Measurements from ENCODE around the gene ZNF555.
"Not testable (repeated sequence)": the region's sequence is repeated elsewhere in the genome, so short reads cannot be mapped to it uniquely, and the experiment has no call there.

The ZNF555 gene

DNA sequence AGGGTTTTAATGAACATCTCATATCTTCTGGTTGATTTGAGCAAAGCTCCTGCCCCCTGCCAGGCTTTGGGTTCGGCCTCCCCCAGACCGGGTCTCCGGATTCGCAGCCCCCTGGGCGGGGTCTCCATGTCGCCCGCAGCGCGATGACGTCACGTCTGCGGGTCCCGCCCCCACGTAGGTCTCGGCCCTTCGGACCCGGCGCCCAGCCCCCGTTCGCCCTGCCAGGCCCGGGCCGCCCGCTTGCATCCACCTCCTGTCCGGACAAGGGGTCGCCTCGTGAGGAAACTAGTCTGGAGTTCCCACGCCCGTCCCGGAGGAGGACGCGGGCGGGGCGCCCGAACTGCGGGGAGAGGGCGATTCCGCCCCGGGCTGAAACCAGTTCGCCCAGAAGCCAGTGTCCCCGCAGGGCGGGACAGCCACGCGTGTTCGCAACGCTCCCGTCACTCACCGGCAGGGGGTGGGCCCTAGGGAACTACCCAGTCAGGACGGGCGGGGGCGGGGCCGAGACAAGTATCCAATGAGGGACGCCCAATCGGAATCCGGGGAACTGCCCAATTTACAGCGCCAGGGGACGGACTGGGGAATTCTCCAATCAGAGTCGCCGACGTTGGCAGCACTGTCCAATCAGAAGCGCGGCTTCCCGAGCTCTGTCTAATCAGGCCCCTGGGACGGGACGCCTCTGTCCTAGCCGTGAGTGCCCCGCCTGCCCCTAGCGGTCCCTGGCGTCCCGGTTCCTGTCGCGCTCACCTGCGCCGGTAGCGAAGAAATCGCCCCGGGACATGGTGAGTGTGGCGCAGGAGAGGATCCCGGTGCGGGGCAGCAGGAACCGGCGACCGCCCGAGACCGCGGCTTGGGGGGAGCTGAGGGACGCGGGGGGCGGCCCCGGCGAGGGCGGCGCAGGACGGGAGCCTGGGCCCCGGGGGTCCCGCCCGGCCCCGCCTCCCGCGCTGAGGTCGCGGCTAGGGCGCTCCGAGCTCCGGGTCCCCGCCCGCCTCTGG, at the start of gene ZNF555:
Gene ZNF555, plus strand, starts transcription at position 682 of the 998 bp plus-strand sequence. Its CDS starts 98 bp downstream, at position 780.
- peak; percentile 98 for DNase-seq (ENCODE audit: low read depth, low spot score)

DNA sequence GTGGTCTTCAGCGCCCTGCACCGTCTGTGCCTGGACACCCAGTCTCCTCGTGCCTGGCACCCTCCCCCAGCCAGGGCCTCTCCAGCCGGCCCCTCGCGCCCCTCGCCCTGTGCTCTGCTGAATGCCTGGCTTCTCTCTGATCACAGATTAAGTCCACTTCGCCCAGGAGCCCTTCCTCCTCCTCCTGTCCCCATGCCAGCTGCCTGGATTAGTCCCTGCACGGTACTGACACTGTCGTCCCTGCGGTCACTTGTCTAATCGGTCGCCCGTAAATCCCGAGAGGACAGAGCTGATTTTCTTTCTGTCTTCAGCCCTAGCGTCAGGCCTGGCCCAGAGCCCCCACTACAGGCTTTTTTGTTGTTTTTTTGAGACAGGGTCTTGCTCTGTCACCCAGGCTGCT, 49.4 kb upstream of the ZNF555 start:
- no peak for DNase-seq (ENCODE audit: low read depth, low spot score)

DNA sequence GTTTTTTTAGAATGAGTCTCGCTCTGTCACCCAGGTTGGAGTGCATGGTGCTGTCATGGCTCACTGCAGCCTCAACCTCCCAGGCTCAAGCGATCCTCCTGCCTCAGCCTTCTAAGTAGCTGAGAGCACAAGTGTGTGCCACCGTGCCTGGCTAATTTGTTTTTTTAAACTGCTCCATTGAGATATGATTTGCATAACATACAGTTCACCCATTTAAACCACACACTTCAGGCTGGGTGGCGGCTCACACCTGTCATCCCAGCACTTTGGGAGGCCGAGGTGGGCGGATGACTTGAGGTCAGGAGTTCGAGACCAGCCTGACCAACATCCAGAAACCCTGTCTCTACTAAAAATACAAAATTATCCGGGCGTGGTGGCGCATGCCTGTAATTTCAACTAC, 48.6 kb upstream of the ZNF555 start:
- not testable (repeated sequence) for DNase-seq (ENCODE audit: low read depth, low spot score)

- DNase-seq (ENCODE audit: low read depth, low spot score), result no peak
These were observed 48.1 kb upstream of the ZNF555 start for GRCh38 chr19:2793126-2793525.

DNA sequence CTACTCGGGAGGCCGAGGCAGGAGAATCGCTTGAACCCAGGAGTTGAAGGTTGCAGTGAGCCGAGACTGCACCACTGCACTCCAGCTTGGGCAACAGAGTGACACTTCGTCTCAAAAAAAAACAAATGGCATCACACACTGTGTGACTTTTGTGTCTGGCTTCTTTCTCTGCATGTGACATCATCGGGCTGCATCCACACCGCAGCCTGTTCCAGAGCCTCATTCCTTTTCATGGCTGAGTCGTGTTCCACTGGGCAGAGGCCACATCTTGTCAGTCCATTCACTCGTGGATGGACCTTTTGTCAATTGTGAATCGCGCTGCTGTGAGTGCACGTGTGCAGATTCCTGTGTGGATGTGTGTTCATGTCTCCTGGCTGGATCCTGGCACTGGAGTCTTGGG, 47.7 kb upstream of the ZNF555 start:
- DNase-seq (ENCODE audit: low read depth, low spot score), result no peak

DNA sequence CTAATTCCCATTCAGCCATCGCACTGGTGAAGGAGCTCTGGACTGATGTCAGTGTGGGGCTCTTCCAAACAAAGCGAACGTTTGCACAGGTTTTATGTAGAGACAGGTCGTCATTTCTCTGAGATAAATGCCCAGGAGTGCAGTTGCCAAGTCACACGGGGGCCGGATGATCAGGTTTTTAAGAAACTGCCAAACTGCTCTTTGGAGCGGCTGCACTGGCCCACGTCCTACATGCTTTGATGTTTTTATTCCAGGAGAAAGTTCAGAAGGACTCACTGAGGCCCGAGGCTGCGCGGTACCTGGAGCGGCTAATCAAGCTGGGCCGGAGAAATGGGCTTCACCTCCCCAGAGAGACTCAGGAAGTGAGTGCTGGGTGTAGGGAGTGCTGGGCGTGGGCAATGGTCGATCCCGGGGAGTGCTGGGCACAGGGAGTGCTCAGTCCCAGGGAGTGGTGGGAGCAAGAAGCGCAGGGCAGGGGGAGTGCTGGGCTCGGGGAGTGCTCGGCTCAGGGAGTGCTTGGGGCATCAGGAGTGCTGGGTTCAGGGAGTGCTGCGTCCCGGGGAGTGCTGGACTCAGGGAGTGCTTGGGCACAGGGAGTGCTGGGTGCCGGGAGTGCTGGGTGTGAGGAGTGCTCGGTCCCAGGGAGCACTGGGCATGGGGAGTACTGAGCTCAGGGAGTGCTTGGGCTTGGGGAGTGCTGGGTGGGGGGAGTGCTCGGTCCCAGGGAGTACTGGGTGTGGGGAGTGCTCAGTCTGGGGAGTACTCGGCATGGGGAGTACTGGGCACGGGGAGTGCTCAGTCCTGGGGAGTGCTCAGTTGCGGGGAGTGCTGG, 45.2 kb upstream of the ZNF555 start:
- DNase-seq (ENCODE audit: low read depth, low spot score), result no peak

- DNase-seq (ENCODE audit: low read depth, low spot score), result no peak
These were observed 44.5 kb upstream of the ZNF555 start for GRCh38 chr19:2796659-2797266.

DNA sequence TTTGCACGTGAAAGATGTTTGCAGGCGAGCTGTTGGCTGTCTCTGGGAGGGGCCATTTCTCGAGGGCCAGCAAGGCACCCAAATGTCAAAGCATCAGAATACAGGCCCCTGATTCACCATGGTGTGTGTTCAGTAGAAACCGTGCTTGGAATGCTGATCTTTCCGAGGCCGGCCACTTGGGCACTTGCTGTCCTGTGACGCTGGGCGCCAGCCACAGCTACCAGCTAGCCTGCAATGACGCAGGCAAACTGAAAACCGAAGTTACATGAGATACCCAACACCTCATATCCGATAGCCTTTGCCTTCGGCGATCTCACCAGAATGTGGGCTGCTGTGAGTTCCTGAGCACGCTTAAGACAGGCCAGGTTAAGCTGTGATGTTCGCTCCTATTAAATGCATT, 44.0 kb upstream of the ZNF555 start:
- DNase-seq (ENCODE audit: low read depth, low spot score), result no peak

DNA sequence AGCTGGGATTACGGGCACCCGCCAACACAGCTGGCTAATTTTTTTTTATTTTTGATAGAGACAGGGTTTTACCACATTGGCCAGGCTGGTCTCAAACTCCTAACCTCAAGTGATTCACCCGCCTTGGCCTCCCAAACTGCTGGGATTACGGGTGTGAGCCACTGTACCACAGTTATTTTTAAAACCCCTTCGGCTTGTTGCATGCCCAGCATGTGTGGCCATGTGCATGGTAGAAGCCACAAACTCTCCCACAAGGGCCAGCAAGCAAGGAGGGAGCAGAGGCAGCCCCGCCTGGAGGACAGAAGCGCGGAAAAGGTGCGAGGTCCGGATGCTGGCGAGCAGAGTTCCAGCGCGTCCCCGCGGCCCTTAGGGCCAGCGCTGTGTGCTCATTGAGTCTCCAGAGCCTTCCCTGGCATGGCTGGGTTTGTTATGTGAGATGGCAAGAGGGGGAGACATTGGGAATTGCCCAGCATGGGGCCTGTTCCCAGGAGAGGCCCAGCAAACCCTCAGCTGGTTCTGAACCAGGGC, 43.1 kb upstream of the ZNF555 start:
- no peak for DNase-seq (ENCODE audit: low read depth, low spot score)

- no peak for DNase-seq (ENCODE audit: low read depth, low spot score)
These were observed 42.5 kb upstream of the ZNF555 start for GRCh38 chr19:2798733-2799132.

GRCh38 chr19:2799273-2800020, 41.8 kb upstream of the ZNF555 start:
- DNase-seq (ENCODE audit: low read depth, low spot score), result no peak

- no peak for DNase-seq (ENCODE audit: low read depth, low spot score)
These were observed 40.8 kb upstream of the ZNF555 start for GRCh38 chr19:2800506-2800905.

- DNase-seq (ENCODE audit: low read depth, low spot score), result no peak
These were observed 38.4 kb upstream of the ZNF555 start for GRCh38 chr19:2802826-2803225.

GRCh38 chr19:2803486-2804155, 37.7 kb upstream of the ZNF555 start:
- DNase-seq (ENCODE audit: low read depth, low spot score), result no peak

GRCh38 chr19:2804156-2805004, 36.9 kb upstream of the ZNF555 start:
- no peak for DNase-seq (ENCODE audit: low read depth, low spot score)

DNA sequence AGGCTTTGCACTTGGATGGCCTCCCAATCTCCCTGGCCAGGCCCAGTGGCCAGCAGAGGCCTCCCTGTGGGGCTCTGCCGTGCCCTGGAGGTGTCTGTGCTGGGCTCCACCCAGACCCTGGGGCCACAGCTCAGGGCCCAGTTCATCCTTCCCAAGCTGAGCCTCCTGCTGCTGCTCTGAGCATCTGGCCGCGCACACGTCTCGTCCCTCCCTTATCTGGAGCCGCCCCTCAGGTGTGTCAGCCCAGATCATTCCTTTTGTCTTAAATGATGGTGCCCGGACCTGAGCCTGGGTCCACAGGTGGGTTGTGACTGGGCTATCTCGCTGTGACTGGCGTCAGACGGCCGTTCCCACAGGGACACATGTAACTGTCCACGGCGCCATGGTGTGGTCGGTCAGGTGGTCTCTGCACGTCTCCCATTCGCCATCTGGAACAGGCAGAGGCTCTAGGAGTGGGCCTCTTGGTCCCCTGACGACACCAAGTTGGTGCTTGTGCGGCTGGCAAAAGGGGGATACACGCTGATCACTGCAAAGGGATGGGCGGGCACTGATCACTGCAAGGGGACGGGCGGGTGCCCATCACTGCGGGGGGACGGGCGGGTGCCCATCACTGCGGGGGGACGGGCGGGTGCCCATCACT, 35.9 kb upstream of the ZNF555 start:
- DNase-seq (ENCODE audit: low read depth, low spot score), result no peak

DNA sequence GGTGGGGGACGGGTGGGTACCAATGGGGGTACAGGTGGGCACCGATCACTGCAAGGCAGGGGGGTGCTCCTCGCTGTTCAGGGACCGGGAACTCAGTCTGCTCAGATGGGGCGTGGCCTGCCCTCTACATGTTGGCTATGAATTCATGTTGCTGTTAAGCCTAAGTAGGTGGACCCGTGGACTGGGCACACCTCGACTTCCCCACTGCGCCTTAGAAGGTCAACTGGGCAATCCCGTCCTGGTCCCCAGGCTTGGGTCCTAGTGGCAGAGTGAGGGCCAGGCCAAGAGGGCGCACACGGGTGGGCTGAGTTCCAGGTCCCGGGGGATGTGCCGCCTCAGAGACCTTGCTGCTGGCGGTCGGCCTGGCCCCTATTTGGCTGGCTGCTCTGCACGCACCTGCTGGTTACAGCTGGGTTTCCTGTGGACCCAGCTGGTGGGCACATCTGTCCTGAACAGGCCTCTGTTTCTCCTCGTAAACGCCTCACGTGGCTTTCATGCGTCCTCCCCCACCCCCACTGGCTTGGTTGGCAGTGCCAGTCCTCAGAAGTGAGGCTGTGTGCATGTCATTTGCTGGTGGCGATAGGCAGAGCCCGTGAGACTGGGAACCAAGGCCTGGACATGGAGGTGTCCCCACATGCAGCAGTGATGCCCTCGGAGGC, 35.2 kb upstream of the ZNF555 start:
- no peak for DNase-seq (ENCODE audit: low read depth, low spot score)

DNA sequence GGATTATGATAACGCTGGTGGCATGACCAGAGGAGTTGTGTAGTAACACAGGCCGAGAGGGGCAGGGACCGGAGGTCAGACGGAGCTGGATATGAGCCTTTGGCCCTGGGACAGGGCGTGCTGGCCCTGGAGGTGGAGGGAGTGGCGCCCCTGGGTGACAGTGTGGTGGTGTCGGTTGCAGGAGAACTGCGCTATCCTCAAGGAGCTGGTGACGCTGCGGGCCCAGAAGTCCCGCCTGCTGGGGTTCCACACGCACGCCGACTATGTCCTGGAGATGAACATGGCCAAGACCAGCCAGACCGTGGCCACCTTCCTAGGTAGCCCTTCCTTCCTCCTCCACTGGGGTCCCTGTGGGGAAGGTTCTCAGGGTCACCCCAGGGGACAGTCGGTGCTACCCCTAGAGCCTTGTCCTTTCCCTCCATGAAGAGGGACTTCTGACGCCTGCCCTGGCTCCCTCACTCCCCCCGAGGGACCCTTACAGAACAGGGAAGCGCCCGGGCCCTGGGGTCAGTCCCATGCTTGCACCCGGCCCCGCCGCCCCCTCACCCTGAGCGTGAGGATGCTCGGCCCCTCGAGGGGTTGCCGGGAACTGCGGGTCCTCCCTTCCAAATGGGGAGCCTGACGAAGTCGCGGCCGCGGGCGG, 34.4 kb upstream of the ZNF555 start:
- DNase-seq (ENCODE audit: low read depth, low spot score), result no peak

All from activated CD4-positive, CD25-positive, alpha-beta regulatory T cell treated with anti-CD3 and anti-CD28 coated beads, Interleukin-2, amount 50 U/mL, for 16 hours (primary cell).